Stimulated activated naive B cell treated with anti-CD40 and anti-IgM and Interleukin-4, amounts not matched to agents 10 μg/mL and 1 μg/mL and 100 μg/mL, for 72 hours (primary cell): ENCODE results near the gene TRIM43B.
"Not testable (repeated sequence)": the region's sequence is repeated elsewhere in the genome, so short reads cannot be mapped to it uniquely, and the experiment has no call there.

Source experiments
- ATAC-seq, 2 donors: fragments of 150-1000 bp; cut with Tn5 transposase; replicated peaks; 2 replicates each; pipeline ENCODE4 v1.10.0; 2021; ENCODE audit warnings: moderate library complexity in 1 of 2
- DNase-seq: peaks from one replicate; pipeline ENCODE4 v3.0.0; 2021
- H3K27ac Mint-ChIP-seq: one replicate; pipeline ENCODE4 v1.8.0; 2022; ENCODE audit warnings: mild to moderate bottlenecking, mixed read lengths
- H3K27me3 Mint-ChIP-seq, 2 donors: one replicate each; pipeline ENCODE4 v1.8.0; 2022; ENCODE audit warnings: mixed read lengths in 2 of 2
- H3K36me3 Mint-ChIP-seq, 2 donors: one replicate each; pipeline ENCODE4 v1.8.0; 2022; ENCODE audit warnings: mixed read lengths in 2 of 2, mild to moderate bottlenecking in 1 of 2
- H3K4me1 Mint-ChIP-seq, 2 donors: one replicate each; pipeline ENCODE4 v1.8.0; 2022; ENCODE audit warnings: mixed read lengths in 2 of 2, mild to moderate bottlenecking in 1 of 2
- H3K4me3 Mint-ChIP-seq, 2 donors: one replicate each; pipeline ENCODE4 v1.8.0; 2022; ENCODE audit warnings: mild to moderate bottlenecking in 2 of 2, mixed read lengths in 2 of 2, moderate library complexity in 1 of 2
- H3K9me3 Mint-ChIP-seq, 2 donors: one replicate each; pipeline ENCODE4 v1.8.0; 2022; ENCODE audit warnings: mixed read lengths in 2 of 2, mild to moderate bottlenecking in 1 of 2

Gene TRIM43B

DNA sequence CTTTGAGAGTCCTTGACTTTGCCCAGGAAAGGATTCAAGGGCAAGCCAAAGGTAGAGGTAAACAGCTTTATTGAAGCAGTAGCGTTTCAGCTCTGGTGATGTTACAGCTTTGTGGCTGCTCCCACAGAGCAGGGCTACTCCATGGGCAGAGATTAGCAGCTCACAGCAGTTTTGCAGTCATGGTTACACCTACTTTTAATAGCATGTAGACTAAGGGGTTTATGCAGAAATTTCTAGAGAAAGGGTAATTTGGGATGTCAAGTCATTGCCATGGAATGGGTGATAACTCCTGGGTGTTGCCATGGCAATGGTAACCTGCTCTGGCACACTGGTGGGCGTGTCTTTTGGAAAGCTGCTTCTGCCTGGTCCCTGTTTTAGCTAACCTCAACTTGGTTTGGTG, 18.0 kb downstream of the TRIM43B start:
- H3K36me3 Mint-ChIP-seq, H3K4me3 Mint-ChIP-seq, DNase-seq, H3K27ac Mint-ChIP-seq, H3K27me3 Mint-ChIP-seq, H3K9me3 Mint-ChIP-seq, H3K4me1 Mint-ChIP-seq, ATAC-seq: not testable (repeated sequence)

DNA sequence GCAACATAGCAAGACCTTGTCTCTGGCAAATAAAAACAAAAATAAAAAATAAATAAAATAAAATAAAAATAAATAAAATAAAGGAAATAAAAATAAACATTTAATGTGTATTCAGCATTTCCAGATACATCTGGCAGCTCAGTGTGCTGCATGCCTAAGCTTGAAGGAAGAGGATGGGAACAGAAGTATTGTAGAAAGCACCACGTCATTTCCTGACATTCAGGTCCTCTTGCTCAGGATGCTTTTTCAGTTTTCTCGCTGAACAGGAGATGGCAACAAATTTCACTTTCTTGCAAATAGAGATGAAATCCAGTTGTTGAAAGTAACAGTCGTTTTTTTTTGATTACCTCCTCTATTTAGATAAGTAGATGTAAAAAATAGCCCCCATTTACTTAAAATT, 21.3 kb downstream of the TRIM43B start:
- DNase-seq, H3K27ac Mint-ChIP-seq, H3K27me3 Mint-ChIP-seq, H3K4me3 Mint-ChIP-seq, H3K36me3 Mint-ChIP-seq, H3K9me3 Mint-ChIP-seq, ATAC-seq, H3K4me1 Mint-ChIP-seq: not testable (repeated sequence)

DNA sequence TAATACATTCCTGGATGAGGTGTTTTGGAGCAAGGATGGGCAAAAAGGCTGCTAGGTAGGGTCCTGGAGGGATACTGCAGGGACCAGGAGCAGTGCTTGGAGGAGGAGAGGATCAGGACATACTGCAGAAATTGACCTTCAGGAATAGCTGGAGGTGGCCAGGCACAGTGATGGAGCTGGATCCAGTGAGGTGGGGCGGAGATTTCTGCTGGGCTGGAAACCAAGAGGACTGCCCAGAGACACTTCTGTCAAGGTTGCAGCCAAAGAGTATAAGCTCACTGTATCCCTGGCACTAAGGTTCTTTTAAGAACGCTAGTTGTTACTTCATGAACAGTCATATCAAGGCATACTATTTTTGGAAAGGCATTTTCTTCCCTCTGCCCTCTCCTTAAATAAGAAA, 39.2 kb downstream of the TRIM43B start:
- H3K27me3 Mint-ChIP-seq, ATAC-seq, H3K4me3 Mint-ChIP-seq, H3K27ac Mint-ChIP-seq, H3K36me3 Mint-ChIP-seq, DNase-seq, H3K9me3 Mint-ChIP-seq, H3K4me1 Mint-ChIP-seq: not testable (repeated sequence)

DNA sequence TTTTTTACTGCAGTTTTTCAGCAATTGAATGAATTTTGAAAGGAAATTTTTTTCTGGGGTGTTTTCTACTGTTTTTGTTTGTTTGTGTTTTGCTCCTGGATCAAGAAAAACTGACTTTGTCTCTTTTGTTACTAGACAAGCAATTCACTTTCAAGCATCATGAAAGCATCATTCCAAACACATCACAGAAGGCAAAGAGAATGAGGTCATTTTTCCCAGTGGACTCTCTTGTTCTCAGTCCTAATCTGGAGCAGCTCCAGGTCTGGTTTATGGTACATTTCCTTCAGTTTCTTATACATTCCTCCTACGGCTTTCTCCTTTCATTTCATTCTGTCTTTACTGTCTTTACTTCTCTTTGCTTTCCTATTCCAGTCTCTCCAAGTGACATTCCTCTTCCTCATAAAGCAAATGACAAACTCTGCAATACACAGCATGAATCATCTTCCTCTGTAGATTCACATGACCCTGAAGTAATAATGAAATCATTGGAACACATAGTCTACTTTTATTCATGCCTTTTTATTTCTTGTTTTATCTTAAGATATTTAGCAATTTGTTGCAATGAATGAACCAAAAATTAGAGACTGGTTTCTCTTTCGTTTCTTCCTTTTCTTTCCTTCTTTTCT, 42.0 kb downstream of the TRIM43B start:
- ATAC-seq, H3K4me1 Mint-ChIP-seq, H3K36me3 Mint-ChIP-seq, H3K27ac Mint-ChIP-seq, H3K27me3 Mint-ChIP-seq, H3K4me3 Mint-ChIP-seq, DNase-seq, H3K9me3 Mint-ChIP-seq: not testable (repeated sequence)

DNA sequence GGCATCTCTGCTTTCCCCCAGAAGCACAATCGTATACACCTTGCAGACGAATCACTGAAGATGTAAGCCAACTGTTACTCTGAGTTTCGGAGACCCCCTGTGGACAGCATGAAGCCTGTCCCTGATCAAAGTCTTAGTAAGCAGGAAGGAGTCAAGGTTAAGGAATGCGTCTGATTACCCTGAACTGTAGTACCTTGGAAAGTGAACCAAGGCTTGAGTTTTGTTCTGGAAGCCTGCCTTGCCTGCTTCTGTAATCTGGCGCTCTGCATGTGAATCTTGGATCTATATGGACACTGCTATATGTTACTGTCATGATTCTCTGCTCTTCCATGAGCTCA, 48.7 kb downstream of the TRIM43B start:
- not testable (repeated sequence) for H3K9me3 Mint-ChIP-seq, DNase-seq, H3K27me3 Mint-ChIP-seq, ATAC-seq, H3K4me1 Mint-ChIP-seq, H3K27ac Mint-ChIP-seq, H3K36me3 Mint-ChIP-seq, H3K4me3 Mint-ChIP-seq

DNA sequence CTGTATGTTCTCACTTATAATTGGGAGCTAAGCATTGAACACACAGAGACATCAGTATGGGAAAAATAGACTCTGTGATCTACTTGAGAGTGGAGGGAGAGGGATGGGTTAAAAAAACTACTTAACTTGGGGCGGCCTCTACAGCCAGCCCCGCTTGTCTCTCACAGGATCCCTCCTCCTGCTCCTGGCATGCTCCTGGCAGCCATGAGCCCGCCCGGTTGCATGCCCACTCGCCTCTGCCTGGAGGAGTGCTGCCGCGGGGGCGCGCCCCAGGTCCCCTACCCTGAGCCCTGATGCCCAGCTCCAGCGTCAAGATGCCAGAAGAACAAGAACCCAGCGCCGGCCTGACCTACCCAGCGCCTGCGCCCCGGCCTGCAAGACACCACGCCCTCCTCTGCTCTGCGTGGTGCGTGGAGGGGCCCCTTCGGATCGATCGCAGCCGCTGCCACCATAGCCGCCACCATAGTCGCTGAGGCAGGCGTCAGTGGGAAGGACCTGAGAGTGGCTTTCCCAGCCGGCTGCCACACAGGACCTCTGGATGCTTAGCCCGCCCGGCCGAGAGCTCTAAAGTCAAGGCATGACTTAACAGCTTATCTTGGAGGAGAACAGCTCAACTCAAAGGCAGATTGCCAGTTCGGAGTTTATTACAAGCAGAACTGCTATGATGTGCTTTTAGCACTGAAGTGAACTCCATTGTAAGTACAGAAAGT, 49.2 kb downstream of the TRIM43B start:
- H3K27ac Mint-ChIP-seq, H3K4me1 Mint-ChIP-seq, H3K36me3 Mint-ChIP-seq, H3K4me3 Mint-ChIP-seq, H3K27me3 Mint-ChIP-seq, H3K9me3 Mint-ChIP-seq, ATAC-seq, DNase-seq: not testable (repeated sequence)

DNA sequence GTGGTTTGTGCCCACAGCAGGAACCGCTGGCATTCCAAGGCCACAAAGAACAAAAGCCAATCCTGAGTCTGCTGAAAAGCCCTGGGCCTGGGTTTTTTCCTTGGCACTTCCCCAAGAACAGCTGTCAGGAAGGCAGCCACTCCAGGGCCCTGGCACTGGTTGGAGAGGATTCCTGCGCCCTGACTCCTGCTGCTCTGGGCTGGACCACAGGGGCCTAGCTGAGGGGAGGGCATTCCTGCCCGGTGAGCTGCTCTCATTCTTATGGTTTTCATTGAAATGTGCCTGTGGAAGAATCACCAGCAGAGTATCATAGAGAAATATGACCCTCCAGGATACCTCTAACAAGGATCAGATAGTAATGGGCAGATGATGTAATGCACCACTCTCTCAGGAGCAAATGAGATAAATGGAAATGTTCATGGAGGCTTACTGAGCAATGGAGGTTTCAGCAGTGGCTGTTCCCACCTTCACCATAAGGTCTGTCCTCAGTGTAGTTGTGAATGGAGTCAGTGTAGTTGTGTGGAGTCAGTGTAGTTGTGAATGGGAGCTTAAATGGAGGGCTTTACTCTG, 50.0 kb downstream of the TRIM43B start:
- H3K4me3 Mint-ChIP-seq, H3K36me3 Mint-ChIP-seq: not testable (repeated sequence)

DNA sequence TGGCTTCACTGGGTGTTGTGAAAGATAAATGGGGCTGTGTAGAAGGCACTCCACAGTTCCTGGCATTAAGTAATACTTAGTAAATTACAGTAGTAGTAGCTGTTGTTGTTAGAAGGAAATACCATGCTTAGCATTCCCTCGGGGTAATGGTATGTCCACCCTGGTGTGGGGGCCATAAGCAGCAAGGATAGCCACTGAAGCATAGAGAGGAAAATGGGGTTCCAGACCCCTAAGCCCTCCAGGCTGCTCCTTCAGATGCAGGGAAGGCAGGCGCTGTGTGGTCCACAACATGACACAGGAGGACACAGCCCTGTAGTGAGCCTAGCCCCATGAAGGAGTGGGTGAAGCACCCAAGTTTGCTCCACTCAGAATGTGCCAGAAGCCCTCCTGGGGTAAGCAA, 50.6 kb downstream of the TRIM43B start:
- H3K27me3 Mint-ChIP-seq, H3K36me3 Mint-ChIP-seq, H3K9me3 Mint-ChIP-seq, H3K27ac Mint-ChIP-seq, ATAC-seq, H3K4me1 Mint-ChIP-seq, DNase-seq, H3K4me3 Mint-ChIP-seq: not testable (repeated sequence)

More for the DNA sequence above, 50.0 kb downstream of the TRIM43B start:
- DNase-seq, ATAC-seq, H3K4me1 Mint-ChIP-seq, H3K27ac Mint-ChIP-seq, H3K9me3 Mint-ChIP-seq, H3K27me3 Mint-ChIP-seq: not testable (repeated sequence)

DNA sequence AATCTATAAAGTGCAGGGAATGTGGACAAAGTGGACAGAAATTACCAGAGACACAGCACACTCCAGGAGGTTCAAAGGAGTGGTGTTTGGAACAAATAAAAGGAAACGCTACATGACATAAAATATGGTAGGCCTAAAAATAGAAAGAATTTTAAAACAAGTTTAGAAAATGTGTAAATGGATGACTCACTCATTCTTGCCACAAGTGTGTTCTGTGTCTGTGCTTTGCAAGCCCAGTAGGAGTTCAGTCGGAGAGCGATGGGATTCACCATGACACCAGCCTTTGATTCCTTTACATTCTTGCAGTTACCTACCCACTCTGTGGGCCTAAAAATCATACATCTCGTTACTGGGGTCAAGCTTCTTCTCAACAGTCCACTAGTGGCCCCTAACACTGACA, 51.2 kb downstream of the TRIM43B start:
- not testable (repeated sequence) for H3K36me3 Mint-ChIP-seq, H3K9me3 Mint-ChIP-seq, H3K4me1 Mint-ChIP-seq, H3K27ac Mint-ChIP-seq, H3K27me3 Mint-ChIP-seq, ATAC-seq, H3K4me3 Mint-ChIP-seq, DNase-seq

DNA sequence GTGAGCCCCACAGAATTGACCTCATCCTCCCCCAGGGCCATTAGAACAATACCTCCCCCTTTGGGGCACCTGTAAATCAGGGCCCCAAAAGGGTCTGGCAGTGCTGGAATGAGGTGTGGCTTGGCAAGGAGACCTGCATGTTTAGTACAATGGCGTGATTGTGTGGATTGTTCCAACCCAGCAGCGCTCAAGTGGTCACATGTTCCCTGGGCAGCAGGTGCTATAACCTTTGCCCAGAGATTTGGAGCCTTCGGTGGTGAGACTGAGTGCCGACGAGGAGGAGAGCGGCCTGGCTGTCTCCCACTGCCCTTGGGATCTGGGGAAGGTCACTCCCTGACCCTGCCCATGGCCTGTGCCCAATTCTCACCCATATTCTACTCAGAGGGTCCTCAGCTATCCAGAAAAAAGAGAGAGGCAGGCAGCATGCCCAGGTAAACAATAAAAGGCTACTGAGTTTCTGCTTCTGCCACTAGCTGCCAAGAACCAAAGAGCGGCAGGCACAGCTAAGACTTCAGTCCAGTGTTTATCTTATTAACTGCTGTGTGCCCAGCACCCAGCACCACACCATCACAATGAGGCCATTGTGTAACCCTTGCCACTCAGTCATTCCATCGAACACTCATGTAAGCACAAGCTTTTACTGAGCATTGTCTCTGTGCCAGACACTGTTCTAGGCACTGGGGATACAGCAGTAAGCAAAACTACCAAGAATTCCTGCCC, 54.6 kb downstream of the TRIM43B start:
- peaks cover 7 to 12% of the 10 kb centered on the region in 2 donors for H3K27me3 Mint-ChIP-seq
- not testable (repeated sequence) for H3K36me3 Mint-ChIP-seq, DNase-seq, H3K9me3 Mint-ChIP-seq, H3K4me1 Mint-ChIP-seq, ATAC-seq, H3K27ac Mint-ChIP-seq, H3K4me3 Mint-ChIP-seq

DNA sequence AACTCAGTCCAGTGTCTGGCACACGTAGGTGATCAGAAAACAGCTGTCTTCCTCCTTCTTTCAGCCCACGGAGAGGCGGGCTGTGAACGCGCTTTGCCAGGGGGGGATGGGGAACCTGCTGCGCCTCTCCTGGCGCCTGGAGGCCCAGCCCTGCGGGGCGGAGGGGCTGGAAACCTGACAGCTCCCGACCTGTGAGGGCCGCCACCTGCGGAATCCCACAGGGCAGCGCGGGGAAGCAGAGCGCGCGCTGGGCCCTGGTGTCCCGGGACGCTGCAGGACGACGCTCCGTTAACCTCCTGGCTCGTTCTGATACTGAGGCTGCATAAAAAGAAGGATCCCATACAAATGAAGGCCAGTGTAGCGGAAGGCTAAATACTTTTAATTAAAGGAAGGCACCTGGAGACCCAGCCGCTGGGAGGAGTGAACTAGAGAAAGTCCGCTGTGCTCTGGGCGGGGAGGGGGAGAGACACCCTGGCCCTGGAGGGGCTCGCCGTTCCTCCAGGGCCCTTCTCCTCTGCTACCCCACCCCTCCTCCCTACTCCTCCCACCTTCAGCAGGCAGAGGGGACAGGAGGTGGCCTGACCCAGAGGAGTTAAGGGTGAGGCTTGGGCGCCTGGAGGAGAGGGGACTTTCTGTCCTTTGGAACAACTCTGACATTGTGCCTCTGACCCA, 57.2 kb downstream of the TRIM43B start:
- not testable (repeated sequence) for H3K36me3 Mint-ChIP-seq, ATAC-seq, H3K4me3 Mint-ChIP-seq, DNase-seq, H3K4me1 Mint-ChIP-seq, H3K27ac Mint-ChIP-seq, H3K9me3 Mint-ChIP-seq
- H3K27me3 Mint-ChIP-seq = peaks cover 11 to 18% of the 10 kb centered on the region in 2 donors
